HG03354 (cell line): ENCODE measurements around the gene NPFF.

ENCODE experiments used
- ATAC-seq: cut with Tn5 transposase; IDR thresholded peaks from one replicate; pipeline ENCODE4 v1.9.1; 2021; ENCODE audit warnings: mild to moderate bottlenecking; ENCODE audit not compliant: unreplicated experiment, poor library complexity, severe bottlenecking

Gene NPFF

GRCh38 chr12:53480491-53481442 is 26.5 kb downstream of the NPFF start:
- ATAC-seq = no peak

GRCh38 chr12:53479331-53479730 is 28.0 kb downstream of the NPFF start:
- no peak for ATAC-seq

- ATAC-seq = no peak
Measured at GRCh38 chr12:53478865-53479264, 28.4 kb downstream of the NPFF start.

- ATAC-seq = no peak
Measured at GRCh38 chr12:53476769-53477209, 30.5 kb downstream of the NPFF start.

- no peak for ATAC-seq
Measured at GRCh38 chr12:53474819-53475218, 32.5 kb downstream of the NPFF start.

GRCh38 chr12:53474077-53474476 is 33.2 kb downstream of the NPFF start:
- no peak for ATAC-seq

GRCh38 chr12:53472056-53472582 is 35.2 kb downstream of the NPFF start:
- no peak for ATAC-seq

- no peak for ATAC-seq
Measured at GRCh38 chr12:53468282-53468681, 39.0 kb downstream of the NPFF start.

GRCh38 chr12:53467880-53468279 is 39.4 kb downstream of the NPFF start:
- ATAC-seq = no peak

- no peak for ATAC-seq
Measured at GRCh38 chr12:53467082-53467481, 40.2 kb downstream of the NPFF start.

GRCh38 chr12:53466640-53467039 is 40.6 kb downstream of the NPFF start:
- no peak for ATAC-seq

GRCh38 chr12:53465679-53466078 is 41.6 kb downstream of the NPFF start:
- no peak for ATAC-seq

GRCh38 chr12:53464685-53465418 is 42.4 kb downstream of the NPFF start:
- ATAC-seq = no peak

GRCh38 chr12:53463802-53464560 is 43.3 kb downstream of the NPFF start:
- no peak for ATAC-seq

GRCh38 chr12:53462935-53463334 is 44.3 kb downstream of the NPFF start:
- no peak for ATAC-seq

- no peak for ATAC-seq
Measured at GRCh38 chr12:53461591-53461990, 45.7 kb downstream of the NPFF start.

- ATAC-seq = no peak
Measured at GRCh38 chr12:53461059-53461458, 46.2 kb downstream of the NPFF start.

- ATAC-seq = no peak
Measured at GRCh38 chr12:53459097-53459496, 48.2 kb downstream of the NPFF start.
